Measurements from ENCODE around the gene IMPG1. TPM values are rescaled to one million over a fixed set of nuclear protein-coding genes. Genes with fewer than 3 reads are reported as not detected.

The IMPG1 gene
- total RNA-seq, 1 experiment from 2014 or later, result not detected

DNA sequence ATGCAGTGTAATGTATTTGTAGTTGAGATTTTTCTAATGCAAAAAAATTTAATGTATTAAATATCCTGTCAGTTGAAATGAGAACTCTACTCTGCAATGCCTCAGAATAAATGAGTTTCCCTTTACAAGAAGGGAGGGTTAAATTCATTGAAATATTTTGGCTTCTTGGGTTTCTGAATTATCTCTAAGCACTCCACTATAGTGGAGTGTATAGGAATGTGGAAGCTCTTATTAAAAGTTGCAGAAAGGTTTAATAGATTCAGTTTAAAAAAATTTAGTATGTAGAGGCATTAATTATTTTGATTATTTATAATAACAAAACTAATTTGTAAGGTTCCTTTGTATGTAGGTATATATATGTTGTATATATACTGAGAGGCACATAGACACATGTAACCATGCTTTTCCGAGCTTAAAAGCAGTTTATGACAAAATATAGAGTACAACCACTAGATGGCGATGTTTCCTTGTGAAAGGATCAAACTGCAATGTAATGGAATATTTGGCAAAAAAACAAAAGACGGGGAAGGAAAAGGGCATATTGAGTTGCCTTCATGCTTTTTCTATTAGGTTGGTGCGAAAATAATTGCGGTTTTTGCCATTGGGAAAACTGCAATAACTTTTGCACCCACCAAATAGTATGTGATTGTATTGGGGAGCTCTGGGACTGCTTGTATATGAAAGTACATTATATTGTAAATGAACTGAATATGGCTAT lies 179.2 kb downstream of the IMPG1 start:
- DNase-seq (ENCODE audit: low spot score), result peak; percentile 63

- no peak for DNase-seq (ENCODE audit: low spot score)
Observed at GRCh38 chr6:75892384-75892783, 180.1 kb downstream of the IMPG1 start.

GRCh38 chr6:75884822-75885221 lies 187.6 kb downstream of the IMPG1 start:
- DNase-seq (ENCODE audit: low spot score), result no peak

DNA sequence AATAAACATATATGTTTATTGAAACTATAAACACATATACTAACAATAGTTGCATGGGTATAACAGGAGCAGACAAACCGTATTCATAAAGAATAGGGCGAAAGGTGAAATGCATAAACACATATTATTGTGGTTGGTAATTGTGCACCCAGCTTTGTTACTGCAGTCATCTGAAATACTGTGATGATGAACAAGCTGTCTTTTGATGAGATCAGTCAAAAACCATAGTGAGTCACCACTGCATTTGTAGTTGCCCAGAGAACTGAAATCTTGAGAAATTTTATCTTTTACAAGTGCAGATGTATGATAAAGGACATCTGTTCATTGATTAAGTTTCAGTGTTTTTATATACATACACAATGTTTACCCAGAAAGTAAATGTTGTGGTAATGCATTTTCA lies 189.7 kb downstream of the IMPG1 start:
- peak; percentile 12 for DNase-seq (ENCODE audit: low spot score)

- no peak for DNase-seq (ENCODE audit: low spot score)
Observed at GRCh38 chr6:75880305-75880704, 192.2 kb downstream of the IMPG1 start.

DNA sequence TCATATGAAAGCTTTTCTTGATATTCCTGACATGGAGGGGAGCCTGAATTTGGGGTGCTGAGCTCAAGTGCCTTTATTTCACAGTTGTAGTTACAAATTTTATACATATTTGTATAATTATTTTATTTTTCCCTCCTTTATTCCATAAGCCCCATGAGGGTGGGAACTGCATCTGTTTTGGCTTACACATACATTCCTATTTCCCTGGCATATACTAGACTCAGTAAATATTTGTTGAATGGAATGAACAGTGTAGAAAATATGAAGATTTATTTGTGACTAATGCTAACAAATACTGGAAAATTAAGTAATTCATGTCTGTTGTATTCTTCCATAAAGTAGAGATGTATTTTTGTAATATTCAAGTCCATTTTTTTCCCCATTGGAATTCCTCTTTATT lies 196.3 kb downstream of the IMPG1 start:
- no peak for DNase-seq (ENCODE audit: low spot score)

DNA sequence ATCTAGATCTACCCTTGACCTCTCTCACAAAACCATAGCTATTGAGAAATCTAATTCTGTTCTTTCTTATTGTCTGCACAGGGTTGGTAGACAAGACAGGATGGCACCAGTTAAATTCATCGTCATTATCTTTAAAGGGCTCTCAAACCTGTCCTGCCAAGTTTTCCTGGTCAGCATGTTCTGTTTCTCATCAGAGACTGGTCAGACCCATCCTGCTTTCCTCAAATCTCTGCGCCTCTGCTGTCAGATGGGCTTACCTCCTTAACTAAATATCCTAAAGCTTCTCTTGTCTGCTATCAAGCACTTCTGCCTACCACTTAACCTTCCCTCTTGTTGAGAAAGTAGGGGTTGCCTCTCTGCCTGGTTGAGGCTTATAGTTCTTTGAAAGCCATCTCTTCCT lies 198.2 kb downstream of the IMPG1 start:
- no peak for DNase-seq (ENCODE audit: low spot score)

Small RNA genes lying within 50 kb of the gene (small RNA-seq; reads per million reads assigned to genes)
- gene RF00019 (not detected), gene RNU6-248P (not detected)
